SK-N-SH (cell line): ENCODE data around the gene AQP1.

Experiments used
- EZH2phosphoT487 ChIP-seq: fragments of 200-600 bp; sonication (generic); IDR thresholded peaks from 2 replicates; pipeline ENCODE4 v1.6.1; 2017; ENCODE audit warnings: low read depth, mixed run types, mild to moderate bottlenecking, antibody characterized with exemption, moderate library complexity, borderline replicate concordance
- FOXM1 ChIP-seq: IDR thresholded peaks from 2 replicates; pipeline ENCODE4 v1.4.0; 2012; ENCODE audit warnings: low read depth, mild to moderate bottlenecking
- GABPA ChIP-seq: IDR thresholded peaks from 2 replicates; pipeline ENCODE4 v1.4.0; 2012; ENCODE audit warnings: low read depth, mild to moderate bottlenecking
- MAX ChIP-seq: IDR thresholded peaks from 2 replicates; pipeline ENCODE4 v1.4.0; 2012; ENCODE audit warnings: low read depth
- POLR2AphosphoS5 ChIP-seq: IDR thresholded peaks from 2 replicates; pipeline ENCODE4 v1.6.1; 2012; ENCODE audit warnings: low read depth, low read length
- RAD21 ChIP-seq: IDR thresholded peaks from 2 replicates; pipeline ENCODE4 v1.6.1; 2012; ENCODE audit warnings: mild to moderate bottlenecking, low read length
- RCOR1 ChIP-seq: fragments of 150-350 bp; IDR thresholded peaks from 2 replicates; pipeline ENCODE4 v1.6.1; 2017; ENCODE audit warnings: antibody characterized with exemption, low read length
- RFX5 ChIP-seq: IDR thresholded peaks from 2 replicates; pipeline ENCODE4 v1.6.1; 2012; ENCODE audit warnings: mild to moderate bottlenecking, improper control_type of control experiment, low read length
- SMC3 ChIP-seq: IDR thresholded peaks from 2 replicates; pipeline ENCODE4 v1.6.1; 2012; ENCODE audit warnings: low read depth, low read length, improper control_type of control experiment
- TAF1 ChIP-seq: IDR thresholded peaks from 2 replicates; pipeline ENCODE4 v1.6.1; 2012; ENCODE audit warnings: low read depth, mild to moderate bottlenecking, low read length, moderate library complexity, borderline replicate concordance
- YY1 ChIP-seq: IDR thresholded peaks from 2 replicates; pipeline ENCODE4 v1.4.0; 2012; ENCODE audit warnings: low read depth, mild to moderate bottlenecking
- TF ChIP-seq, protein P1 (sequence below): fragments of 200-600 bp; sonication (generic); IDR thresholded peaks from 2 replicates; pipeline ENCODE4 v1.6.1; 2017; ENCODE audit warnings: antibody characterized with exemption, mild to moderate bottlenecking, moderate library complexity
- TF ChIP-seq, protein P2 (sequence below): IDR thresholded peaks from 2 replicates; pipeline ENCODE4; 2012

GRCh38 chr7:30869794-30870611 is 41.6 kb upstream of the AQP1 start:
- no peak for TF ChIP-seq TAF1
- TF ChIP-seq, protein P1, sequence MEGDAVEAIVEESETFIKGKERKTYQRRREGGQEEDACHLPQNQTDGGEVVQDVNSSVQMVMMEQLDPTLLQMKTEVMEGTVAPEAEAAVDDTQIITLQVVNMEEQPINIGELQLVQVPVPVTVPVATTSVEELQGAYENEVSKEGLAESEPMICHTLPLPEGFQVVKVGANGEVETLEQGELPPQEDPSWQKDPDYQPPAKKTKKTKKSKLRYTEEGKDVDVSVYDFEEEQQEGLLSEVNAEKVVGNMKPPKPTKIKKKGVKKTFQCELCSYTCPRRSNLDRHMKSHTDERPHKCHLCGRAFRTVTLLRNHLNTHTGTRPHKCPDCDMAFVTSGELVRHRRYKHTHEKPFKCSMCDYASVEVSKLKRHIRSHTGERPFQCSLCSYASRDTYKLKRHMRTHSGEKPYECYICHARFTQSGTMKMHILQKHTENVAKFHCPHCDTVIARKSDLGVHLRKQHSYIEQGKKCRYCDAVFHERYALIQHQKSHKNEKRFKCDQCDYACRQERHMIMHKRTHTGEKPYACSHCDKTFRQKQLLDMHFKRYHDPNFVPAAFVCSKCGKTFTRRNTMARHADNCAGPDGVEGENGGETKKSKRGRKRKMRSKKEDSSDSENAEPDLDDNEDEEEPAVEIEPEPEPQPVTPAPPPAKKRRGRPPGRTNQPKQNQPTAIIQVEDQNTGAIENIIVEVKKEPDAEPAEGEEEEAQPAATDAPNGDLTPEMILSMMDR, result peak; percentile 13; the same call in 1 of the 2 replicates
- no peak; the same call in 1 of the 2 replicates for TF ChIP-seq RCOR1
- TF ChIP-seq YY1, result no peak; the same call in 1 of the 2 replicates
- TF ChIP-seq FOXM1, result no peak; the same call in 1 of the 2 replicates
- no peak for TF ChIP-seq RFX5
- TF ChIP-seq MAX, result peak; percentile 90
- peak; percentile 11; the same call in 1 of the 2 replicates for TF ChIP-seq POLR2AphosphoS5
- TF ChIP-seq GABPA, result no peak
- TF ChIP-seq, protein P2, sequence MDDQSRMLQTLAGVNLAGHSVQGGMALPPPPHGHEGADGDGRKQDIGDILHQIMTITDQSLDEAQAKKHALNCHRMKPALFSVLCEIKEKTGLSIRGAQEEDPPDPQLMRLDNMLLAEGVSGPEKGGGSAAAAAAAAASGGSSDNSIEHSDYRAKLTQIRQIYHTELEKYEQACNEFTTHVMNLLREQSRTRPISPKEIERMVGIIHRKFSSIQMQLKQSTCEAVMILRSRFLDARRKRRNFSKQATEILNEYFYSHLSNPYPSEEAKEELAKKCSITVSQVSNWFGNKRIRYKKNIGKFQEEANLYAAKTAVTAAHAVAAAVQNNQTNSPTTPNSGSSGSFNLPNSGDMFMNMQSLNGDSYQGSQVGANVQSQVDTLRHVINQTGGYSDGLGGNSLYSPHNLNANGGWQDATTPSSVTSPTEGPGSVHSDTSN, result peak; percentile 69
- no peak for TF ChIP-seq SMC3
- no peak for TF ChIP-seq RAD21
- no peak for TF ChIP-seq EZH2phosphoT487
